Tibial nerve (tissue), 4 donors: Measurements from ENCODE around the gene ARMC8.

Experiments used
- EP300 ChIP-seq, 2 donors: sonication (generic); formaldehyde crosslinking; IDR thresholded peaks; one replicate each; pipeline ENCODE4 v1.6.1; 2017; ENCODE audit warnings: antibody characterized with exemption in 2 of 2, mild to moderate bottlenecking in 1 of 2
- POLR2A ChIP-seq, 2 donors: fragments of 450-650 bp; IDR thresholded peaks; one replicate each; pipeline ENCODE4 v1.6.1; 2017; ENCODE audit warnings: antibody characterized with exemption in 2 of 2, mild to moderate bottlenecking in 2 of 2, moderate library complexity in 2 of 2
- TF ChIP-seq, protein P1 (sequence below), 5 experiments: fragments of 200-600 bp in 3 of 5; fragments of 450-650 bp in 2 of 5; sonication (generic) in 3 of 5; IDR thresholded peaks; one replicate each; pipeline ENCODE4 v1.5.1; 2016 to 2019; ENCODE audit warnings: antibody characterized with exemption in 5 of 5, mild to moderate bottlenecking in 3 of 5, moderate library complexity in 2 of 5

DNA sequence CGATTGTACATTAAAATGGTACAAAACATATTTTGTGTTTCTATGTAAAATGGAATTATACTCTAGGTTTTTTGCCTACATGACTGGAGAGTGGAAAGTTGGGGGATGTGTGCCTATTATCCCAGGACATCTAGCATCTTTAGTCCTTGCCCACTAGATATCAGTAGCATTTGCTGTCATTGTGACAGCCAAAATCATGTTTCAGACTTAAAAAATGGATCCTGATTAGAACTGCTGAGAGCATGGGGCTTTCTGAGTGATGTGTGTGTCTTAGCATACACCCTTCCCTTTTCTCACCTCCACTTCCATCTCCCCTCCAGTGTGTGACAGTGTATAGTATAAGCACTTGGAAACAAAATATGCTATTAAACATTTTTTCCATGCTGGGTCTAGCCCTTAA lies 13.3 kb downstream of the ARMC8 start:
- TF ChIP-seq, protein P1, sequence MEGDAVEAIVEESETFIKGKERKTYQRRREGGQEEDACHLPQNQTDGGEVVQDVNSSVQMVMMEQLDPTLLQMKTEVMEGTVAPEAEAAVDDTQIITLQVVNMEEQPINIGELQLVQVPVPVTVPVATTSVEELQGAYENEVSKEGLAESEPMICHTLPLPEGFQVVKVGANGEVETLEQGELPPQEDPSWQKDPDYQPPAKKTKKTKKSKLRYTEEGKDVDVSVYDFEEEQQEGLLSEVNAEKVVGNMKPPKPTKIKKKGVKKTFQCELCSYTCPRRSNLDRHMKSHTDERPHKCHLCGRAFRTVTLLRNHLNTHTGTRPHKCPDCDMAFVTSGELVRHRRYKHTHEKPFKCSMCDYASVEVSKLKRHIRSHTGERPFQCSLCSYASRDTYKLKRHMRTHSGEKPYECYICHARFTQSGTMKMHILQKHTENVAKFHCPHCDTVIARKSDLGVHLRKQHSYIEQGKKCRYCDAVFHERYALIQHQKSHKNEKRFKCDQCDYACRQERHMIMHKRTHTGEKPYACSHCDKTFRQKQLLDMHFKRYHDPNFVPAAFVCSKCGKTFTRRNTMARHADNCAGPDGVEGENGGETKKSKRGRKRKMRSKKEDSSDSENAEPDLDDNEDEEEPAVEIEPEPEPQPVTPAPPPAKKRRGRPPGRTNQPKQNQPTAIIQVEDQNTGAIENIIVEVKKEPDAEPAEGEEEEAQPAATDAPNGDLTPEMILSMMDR (IDR thresholded peaks at IDR 0.05) = no peak
- TF ChIP-seq POLR2A (IDR thresholded peaks at IDR 0.05) (no peak), EP300 (IDR thresholded peaks at IDR 0.05) (no peak)
